ACC112 (cell line): Measurements from ENCODE around the gene FCF1.
A peak's percentile ranks its signal among the peaks of the same experiment; 100 is the strongest.

Experiments used
- H2AFZ ChIP-seq: fragments of 200-600 bp; sonication (generic); one replicate; pipeline ENCODE4 v1.6.0; 2017; ENCODE audit warnings: antibody characterized with exemption, low read length; ENCODE audit not compliant: unreplicated experiment
- H3K27ac ChIP-seq: fragments of 200-600 bp; sonication (generic); 2 replicates; pipeline ENCODE4 v1.5.1; 2014; ENCODE audit warnings: low read depth, mild to moderate bottlenecking, antibody characterized with exemption, low read length, moderate library complexity
- H3K27me3 ChIP-seq: fragments of 200-600 bp; sonication (generic); 2 replicates; pipeline ENCODE4 v1.6.1; 2014; ENCODE audit warnings: mild to moderate bottlenecking, antibody characterized with exemption, low read length, moderate library complexity, mixed read lengths; ENCODE audit not compliant: insufficient read depth
- H3K36me3 ChIP-seq: fragments of 200-600 bp; sonication (generic); 2 replicates; pipeline ENCODE4 v1.6.1; 2016; ENCODE audit warnings: mild to moderate bottlenecking, antibody characterized with exemption, low read length, moderate library complexity, mixed read lengths; ENCODE audit not compliant: insufficient read depth
- H3K4me1 ChIP-seq: fragments of 200-600 bp; sonication (generic); one replicate; pipeline ENCODE4 v1.6.1; 2016; ENCODE audit warnings: low read length, mixed read lengths; ENCODE audit not compliant: insufficient read depth, unreplicated experiment, control insufficient read depth
- H3K4me3 ChIP-seq: fragments of 200-600 bp; sonication (generic); 2 replicates; pipeline ENCODE4 v1.5.1; 2014; ENCODE audit warnings: mild to moderate bottlenecking, low read depth, low read length
- H3K79me2 ChIP-seq: fragments of 200-600 bp; sonication (generic); one replicate; pipeline ENCODE4 v1.6.0; 2016; ENCODE audit warnings: low read length; ENCODE audit not compliant: control insufficient read depth, unreplicated experiment, insufficient read depth

FCF1 gene

GRCh38 chr14:74698465-74698864, 14.5 kb upstream of the FCF1 start:
- no peaks in the 10 kb centered on the region for H3K27me3 ChIP-seq
- peaks cover 49% of the 10 kb centered on the region for H3K79me2 ChIP-seq
- no peak overlapping the region for H2AFZ ChIP-seq
- H3K27ac ChIP-seq = no peak overlapping the region
- peaks cover 11% of the 10 kb centered on the region for H3K4me1 ChIP-seq
- H3K4me3 ChIP-seq = no peak overlapping the region
- H3K36me3 ChIP-seq = peaks cover 29% of the 10 kb centered on the region

DNA sequence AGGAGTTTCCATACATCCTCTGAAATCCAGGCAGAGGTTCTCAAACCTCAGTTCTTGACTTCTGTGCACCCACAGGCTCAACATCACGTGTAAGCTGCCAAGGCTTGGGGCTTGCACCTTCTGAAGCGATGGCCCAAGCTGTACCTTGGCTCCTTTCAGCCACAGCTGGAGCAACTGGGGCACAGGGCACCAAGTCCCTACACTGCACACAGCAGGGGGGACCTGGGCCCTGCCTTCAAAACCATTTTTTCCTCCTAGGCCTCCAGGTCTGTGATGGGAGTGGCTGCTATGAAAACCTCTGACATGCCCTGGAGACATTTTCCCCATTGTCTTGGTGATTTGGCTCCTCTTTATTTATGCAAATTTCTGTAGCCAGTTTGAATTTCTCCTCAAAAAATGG, 10.7 kb upstream of the FCF1 start:
- no peak overlapping the region for H3K27ac ChIP-seq
- H3K4me3 ChIP-seq = no peak overlapping the region
- H2AFZ ChIP-seq = no peak overlapping the region
- peaks cover 53% of the 10 kb centered on the region for H3K79me2 ChIP-seq
- H3K4me1 ChIP-seq = peaks cover 11% of the 10 kb centered on the region
- H3K36me3 ChIP-seq = peaks cover 23% of the 10 kb centered on the region
- no peaks in the 10 kb centered on the region for H3K27me3 ChIP-seq

DNA sequence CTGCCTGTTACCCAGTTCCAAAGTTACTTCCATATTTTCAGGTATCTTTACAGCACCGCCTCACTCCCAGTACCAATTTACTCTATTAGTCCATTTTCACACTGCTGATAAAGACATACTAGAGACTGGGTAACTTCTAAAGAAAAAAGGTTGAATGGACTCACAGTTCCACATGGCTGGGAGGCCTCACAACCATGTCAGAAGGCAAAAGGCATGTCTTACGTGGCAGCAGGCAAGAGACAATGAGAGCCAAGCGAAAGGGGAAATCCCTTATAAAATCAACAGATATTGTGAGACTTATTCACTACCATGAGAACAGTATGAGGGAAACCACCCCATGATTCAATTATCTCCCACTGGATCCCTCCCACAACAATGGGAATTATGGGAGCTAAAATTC, 9.9 kb upstream of the FCF1 start:
- Histone ChIP-seq H3K36me3 (peaks cover 23% of the 10 kb centered on the region), H3K4me1 (peaks cover 5% of the 10 kb centered on the region), H3K4me3 (no peak overlapping the region), H2AFZ (no peak overlapping the region), H3K79me2 (peaks cover 54% of the 10 kb centered on the region), H3K27me3 (no peaks in the 10 kb centered on the region), H3K27ac (no peak overlapping the region)

DNA sequence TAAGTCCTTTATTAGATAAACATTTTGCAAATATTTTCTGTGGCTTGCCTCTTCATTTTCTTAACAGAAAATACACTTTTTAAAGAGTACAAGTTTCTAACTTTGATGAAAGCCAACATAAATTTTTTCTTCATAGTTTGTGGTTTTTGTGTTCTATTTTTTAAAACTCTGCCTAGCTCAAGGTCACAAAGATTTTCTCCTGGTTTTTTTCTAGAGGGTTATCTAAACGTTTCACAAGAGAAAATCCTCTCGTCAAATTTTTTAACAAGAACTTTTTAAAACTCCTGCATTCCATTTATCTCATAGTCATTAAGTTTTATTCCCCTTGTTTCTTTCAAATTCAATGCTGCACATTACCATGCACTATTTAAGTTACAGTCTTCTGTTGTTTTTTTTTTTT, 8.3 kb upstream of the FCF1 start:
- Histone ChIP-seq H3K27ac (no peak overlapping the region), H3K27me3 (no peaks in the 10 kb centered on the region), H3K79me2 (peaks cover 66% of the 10 kb centered on the region), H3K4me3 (no peak overlapping the region), H2AFZ (no peak overlapping the region), H3K36me3 (peaks cover 23% of the 10 kb centered on the region), H3K4me1 (no peaks in the 10 kb centered on the region)

- no peak overlapping the region for H3K4me3 ChIP-seq
- H3K27ac ChIP-seq = no peak overlapping the region
- H2AFZ ChIP-seq = no peak overlapping the region
- H3K36me3 ChIP-seq = peaks cover 22% of the 10 kb centered on the region
- H3K27me3 ChIP-seq = no peaks in the 10 kb centered on the region
- H3K79me2 ChIP-seq = peaks cover 75% of the 10 kb centered on the region
- no peaks in the 10 kb centered on the region for H3K4me1 ChIP-seq
Measured at GRCh38 chr14:74705613-74706500, 7.1 kb upstream of the FCF1 start.

DNA sequence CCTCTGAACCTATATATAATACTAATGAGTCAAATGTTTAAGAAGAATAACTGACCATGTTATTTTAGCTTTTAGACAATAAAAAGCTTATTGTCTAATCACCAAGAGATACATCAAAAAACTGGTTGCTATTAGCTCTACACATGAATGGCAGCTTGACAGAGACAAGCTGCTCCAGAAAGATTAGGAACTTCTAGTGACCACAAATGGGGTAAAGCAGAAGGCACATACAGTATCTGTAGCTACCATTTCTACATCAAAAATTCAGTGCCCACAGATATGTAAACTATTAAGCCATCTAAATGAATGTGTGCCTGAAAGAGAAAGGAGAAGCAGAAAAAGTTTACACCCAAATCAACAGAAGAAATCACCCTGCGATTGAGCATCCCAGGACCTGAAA, 2.5 kb upstream of the FCF1 start:
- Histone ChIP-seq H3K79me2 (peaks cover 85% of the 10 kb centered on the region), H3K4me3 (no peak overlapping the region), H3K27me3 (no peaks in the 10 kb centered on the region), H3K4me1 (peaks cover 9% of the 10 kb centered on the region), H3K27ac (no peak overlapping the region), H3K36me3 (peaks cover 8% of the 10 kb centered on the region), H2AFZ (no peak overlapping the region)

- Histone ChIP-seq H2AFZ (no peak overlapping the region), H3K4me3 (peak overlapping the region; percentile 69), H3K36me3 (peaks cover 12% of the 10 kb centered on the region), H3K27me3 (no peaks in the 10 kb centered on the region), H3K79me2 (peaks cover 74% of the 10 kb centered on the region), H3K27ac (no peak overlapping the region), H3K4me1 (peaks cover 9% of the 10 kb centered on the region)
Measured at GRCh38 chr14:74711651-74712050, 1.3 kb upstream of the FCF1 start.

- H3K4me1 ChIP-seq = peaks cover 9% of the 10 kb centered on the region
- H3K27ac ChIP-seq = peak overlapping the region; percentile 60
- peak overlapping the region; percentile 35 for H2AFZ ChIP-seq
- H3K4me3 ChIP-seq = peak overlapping the region; percentile 88
- no peaks in the 10 kb centered on the region for H3K27me3 ChIP-seq
- H3K36me3 ChIP-seq = peaks cover 12% of the 10 kb centered on the region
- H3K79me2 ChIP-seq = peaks cover 59% of the 10 kb centered on the region
Measured at GRCh38 chr14:74713395-74713735, 421 bp downstream of the FCF1 start.

GRCh38 chr14:74720526-74720925, 7.6 kb downstream of the FCF1 start:
- Histone ChIP-seq H2AFZ (no peak overlapping the region), H3K27me3 (no peaks in the 10 kb centered on the region), H3K4me3 (no peak overlapping the region), H3K27ac (0 out of 2 replicates have a peak overlapping the region, but pooled peaks have one; percentile 14), H3K36me3 (peaks cover 9% of the 10 kb centered on the region), H3K4me1 (no peaks in the 10 kb centered on the region), H3K79me2 (no peaks in the 10 kb centered on the region)

DNA sequence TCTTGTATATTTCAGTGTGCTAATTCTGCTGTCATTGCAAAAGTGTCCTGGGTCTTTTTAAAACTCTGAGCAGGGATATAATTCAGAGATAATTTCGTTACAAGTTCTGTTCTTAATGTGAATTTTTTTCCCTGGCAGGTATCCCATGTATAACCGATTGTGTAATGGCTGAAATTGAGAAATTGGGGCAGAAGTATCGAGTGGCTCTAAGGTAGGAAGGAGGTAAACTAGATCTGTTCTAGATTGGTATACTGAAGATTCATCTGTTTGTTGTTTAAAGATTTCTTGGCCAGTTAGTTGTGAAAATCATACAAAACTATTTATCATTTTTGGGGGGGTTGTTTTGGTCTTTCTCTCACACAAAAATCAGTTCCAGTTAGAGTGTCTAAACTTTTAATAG, 10.2 kb downstream of the FCF1 start:
- H3K36me3 ChIP-seq = peaks cover 10% of the 10 kb centered on the region
- H3K79me2 ChIP-seq = no peaks in the 10 kb centered on the region
- no peaks in the 10 kb centered on the region for H3K27me3 ChIP-seq
- H3K4me1 ChIP-seq = no peaks in the 10 kb centered on the region
- H3K4me3 ChIP-seq = no peak overlapping the region
- H2AFZ ChIP-seq = no peak overlapping the region
- H3K27ac ChIP-seq = no peak overlapping the region

GRCh38 chr14:74732387-74732786, 19.4 kb downstream of the FCF1 start:
- Histone ChIP-seq H3K27me3 (no peaks in the 10 kb centered on the region), H3K4me1 (peaks cover 3% of the 10 kb centered on the region), H2AFZ (no peak overlapping the region), H3K79me2 (no peaks in the 10 kb centered on the region), H3K4me3 (no peak overlapping the region), H3K27ac (no peak overlapping the region), H3K36me3 (peaks cover 17% of the 10 kb centered on the region)
